Astrocyte (in vitro differentiated cells and primary cell): ENCODE data around the gene PAX5. TPM values are rescaled to one million over a fixed set of nuclear protein-coding genes. Genes with fewer than 3 reads are reported as not detected.

Source experiments
- DNase-seq: peaks from one replicate; pipeline ENCODE4 v3.0.0-alpha.2; 2010; ENCODE audit warnings: low read depth
- FAIRE-seq: peaks from 2 replicates; lab custom pipeline; 2011; peaks lifted over from hg19 to GRCh38; lab: Jason Lieb, UNC
- H2AFZ ChIP-seq: 2 replicates; pipeline ENCODE4 v1.6.0; 2012; ENCODE audit warnings: low read depth, low read length, inconsistent platforms
- H3K27ac ChIP-seq: 2 replicates; pipeline ENCODE4 v1.5.1; 2011; ENCODE audit warnings: low read depth, low read length, inconsistent platforms
- H3K27me3 ChIP-seq: 2 replicates; pipeline ENCODE4 v1.6.0; 2011; ENCODE audit warnings: low read length, inconsistent platforms; ENCODE audit not compliant: insufficient read depth
- H3K36me3 ChIP-seq: 2 replicates; pipeline ENCODE4 v1.5.1; 2011; ENCODE audit warnings: low read length, inconsistent platforms; ENCODE audit not compliant: insufficient read depth
- H3K4me1 ChIP-seq: 2 replicates; pipeline ENCODE4 v1.5.1; 2011; ENCODE audit warnings: low read length, inconsistent platforms; ENCODE audit not compliant: insufficient read depth
- H3K4me2 ChIP-seq: 2 replicates; pipeline ENCODE4 v1.6.0; 2012; ENCODE audit warnings: low read length, inconsistent platforms
- H3K4me3 ChIP-seq: 2 replicates; pipeline ENCODE4 v1.5.1; 2011; ENCODE audit warnings: low read depth, mild to moderate bottlenecking, low read length, inconsistent platforms; ENCODE audit not compliant: insufficient read depth
- H3K79me2 ChIP-seq: 2 replicates; pipeline ENCODE4 v1.6.0; 2012; ENCODE audit warnings: mild to moderate bottlenecking, low read length, inconsistent platforms; ENCODE audit not compliant: insufficient read depth
- H3K9ac ChIP-seq: 2 replicates; pipeline ENCODE4 v1.6.0; 2012; ENCODE audit warnings: mild to moderate bottlenecking, low read length, inconsistent platforms
- H3K9me3 ChIP-seq: 2 replicates; pipeline ENCODE4 v1.5.1; 2012; ENCODE audit warnings: low read depth, mild to moderate bottlenecking, low read length, inconsistent platforms; ENCODE audit not compliant: insufficient read depth
- H4K20me1 ChIP-seq: 2 replicates; pipeline ENCODE4 v1.6.0; 2012; ENCODE audit warnings: low read length, inconsistent platforms; ENCODE audit not compliant: insufficient read depth
- H3K27ac Mint-ChIP-seq: one replicate; pipeline ENCODE4 v1.8.0; 2021; ENCODE audit warnings: mild to moderate bottlenecking, mixed read lengths; ENCODE audit not compliant: unreplicated experiment
- H3K27me3 Mint-ChIP-seq: one replicate; pipeline ENCODE4 v1.8.0; 2021; ENCODE audit warnings: low read depth, mixed read lengths; ENCODE audit not compliant: unreplicated experiment
- H3K36me3 Mint-ChIP-seq: one replicate; pipeline ENCODE4 v1.8.0; 2021; ENCODE audit warnings: low read depth, mixed read lengths; ENCODE audit not compliant: unreplicated experiment
- H3K4me1 Mint-ChIP-seq: one replicate; pipeline ENCODE4 v1.8.0; 2021; ENCODE audit warnings: low read depth, mixed read lengths; ENCODE audit not compliant: unreplicated experiment
- H3K4me3 Mint-ChIP-seq: one replicate; pipeline ENCODE4 v1.8.0; 2021; ENCODE audit warnings: mild to moderate bottlenecking, moderate library complexity, mixed read lengths; ENCODE audit not compliant: unreplicated experiment
- H3K9me3 Mint-ChIP-seq: one replicate; pipeline ENCODE4 v1.8.0; 2021; ENCODE audit warnings: mild to moderate bottlenecking, mixed read lengths; ENCODE audit not compliant: unreplicated experiment
- CTCF ChIP-seq: IDR thresholded peaks from 2 replicates; pipeline ENCODE4 v1.5.1; 2011; ENCODE audit warnings: low read depth, mild to moderate bottlenecking, inconsistent platforms, low read length, moderate library complexity; ENCODE audit not compliant: insufficient read depth
- EZH2 ChIP-seq: IDR thresholded peaks from 2 replicates; pipeline ENCODE4 v1.6.1; 2012; ENCODE audit warnings: mild to moderate bottlenecking, low read length, inconsistent platforms; ENCODE audit not compliant: insufficient read depth
- total RNA-seq: library from RNA; stranded (reverse); gene quantifications from 2 replicates; pipeline ENCODE4 v1.2.1, GENCODE V29; 2021

PAX5 gene
- total RNA-seq, 1 donor from 2014 or later: not detected

- Histone ChIP-seq H3K79me2 (no peaks in the 10 kb centered on the region), H3K9me3 (peaks cover 7% of the 10 kb centered on the region), H3K4me2 (peak overlapping the region; percentile 76), H2AFZ (peak overlapping the region; percentile 79), H3K9ac (no peak overlapping the region), H3K36me3 (no peaks in the 10 kb centered on the region), H3K27me3 (peaks cover 37% of the 10 kb centered on the region), H3K27ac (no peak overlapping the region), H4K20me1 (no peaks in the 10 kb centered on the region), H3K4me1 (no peaks in the 10 kb centered on the region), H3K4me3 (no peak overlapping the region)
- peak; percentile 57 for TF ChIP-seq CTCF
- TF ChIP-seq EZH2: no peak
- Mint-ChIP-seq H3K4me1 (peaks cover 27% of the 10 kb centered on the region), H3K27ac (peak overlapping the region; percentile 72), H3K4me3 (no peak overlapping the region), H3K36me3 (peaks cover 4% of the 10 kb centered on the region), H3K9me3 (peaks cover 9% of the 10 kb centered on the region), H3K27me3 (peaks cover 43% of the 10 kb centered on the region)
- peak; percentile 26 for DNase-seq
- no peak for FAIRE-seq
These were observed 38.0 kb downstream of the PAX5 start for GRCh38 chr9:36995927-36996705.

- peaks cover 38% of the 10 kb centered on the region for H3K27me3 Mint-ChIP-seq
These were observed 39.9 kb downstream of the PAX5 start for GRCh38 chr9:36993933-36994764.

More at GRCh38 chr9:36993933-36994764, 39.9 kb downstream of the PAX5 start:
- TF ChIP-seq EZH2 (no peak), CTCF (no peak)
- no peak overlapping the region for H2AFZ ChIP-seq
- no peaks in the 10 kb centered on the region for H3K4me1 ChIP-seq
- no peak overlapping the region for H3K27ac ChIP-seq
- Mint-ChIP-seq H3K4me3 (no peak overlapping the region), H3K4me1 (peaks cover 27% of the 10 kb centered on the region), H3K36me3 (peaks cover 4% of the 10 kb centered on the region), H3K9me3 (peaks cover 23% of the 10 kb centered on the region), H3K27ac (no peak overlapping the region)
- peaks cover 8% of the 10 kb centered on the region for H3K9me3 ChIP-seq
- H3K36me3 ChIP-seq: no peaks in the 10 kb centered on the region
- H3K9ac ChIP-seq: no peak overlapping the region
- H3K27me3 ChIP-seq: peaks cover 36% of the 10 kb centered on the region
- no peaks in the 10 kb centered on the region for H3K79me2 ChIP-seq
- H3K4me3 ChIP-seq: no peak overlapping the region
- no peaks in the 10 kb centered on the region for H4K20me1 ChIP-seq
- DNase-seq: no peak
- no peak for FAIRE-seq
- H3K4me2 ChIP-seq: no peak overlapping the region
